Measurements from ENCODE around the gene MAGI1. TPM values are rescaled to one million over a fixed set of nuclear protein-coding genes. Genes with fewer than 3 reads are reported as not detected.

MAGI1 gene
- total RNA-seq, 1 experiment from 2014 or later, result 58.2 TPM

- no peaks in the 10 kb centered on the region for H3K9me3 Mint-ChIP-seq
- H3K4me3 Mint-ChIP-seq, result no peak overlapping the region
- no peak for TF ChIP-seq USF2 (CRISPR knock-in tag; IDR thresholded peaks at IDR 0.05)
- TF ChIP-seq, protein P1, sequence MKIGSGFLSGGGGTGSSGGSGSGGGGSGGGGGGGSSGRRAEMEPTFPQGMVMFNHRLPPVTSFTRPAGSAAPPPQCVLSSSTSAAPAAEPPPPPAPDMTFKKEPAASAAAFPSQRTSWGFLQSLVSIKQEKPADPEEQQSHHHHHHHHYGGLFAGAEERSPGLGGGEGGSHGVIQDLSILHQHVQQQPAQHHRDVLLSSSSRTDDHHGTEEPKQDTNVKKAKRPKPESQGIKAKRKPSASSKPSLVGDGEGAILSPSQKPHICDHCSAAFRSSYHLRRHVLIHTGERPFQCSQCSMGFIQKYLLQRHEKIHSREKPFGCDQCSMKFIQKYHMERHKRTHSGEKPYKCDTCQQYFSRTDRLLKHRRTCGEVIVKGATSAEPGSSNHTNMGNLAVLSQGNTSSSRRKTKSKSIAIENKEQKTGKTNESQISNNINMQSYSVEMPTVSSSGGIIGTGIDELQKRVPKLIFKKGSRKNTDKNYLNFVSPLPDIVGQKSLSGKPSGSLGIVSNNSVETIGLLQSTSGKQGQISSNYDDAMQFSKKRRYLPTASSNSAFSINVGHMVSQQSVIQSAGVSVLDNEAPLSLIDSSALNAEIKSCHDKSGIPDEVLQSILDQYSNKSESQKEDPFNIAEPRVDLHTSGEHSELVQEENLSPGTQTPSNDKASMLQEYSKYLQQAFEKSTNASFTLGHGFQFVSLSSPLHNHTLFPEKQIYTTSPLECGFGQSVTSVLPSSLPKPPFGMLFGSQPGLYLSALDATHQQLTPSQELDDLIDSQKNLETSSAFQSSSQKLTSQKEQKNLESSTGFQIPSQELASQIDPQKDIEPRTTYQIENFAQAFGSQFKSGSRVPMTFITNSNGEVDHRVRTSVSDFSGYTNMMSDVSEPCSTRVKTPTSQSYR (CRISPR knock-in tag; IDR thresholded peaks at IDR 0.05), result no peak
- no peak for TF ChIP-seq FOXK1 (CRISPR knock-in tag; IDR thresholded peaks at IDR 0.05)
- TF ChIP-seq, protein P2, sequence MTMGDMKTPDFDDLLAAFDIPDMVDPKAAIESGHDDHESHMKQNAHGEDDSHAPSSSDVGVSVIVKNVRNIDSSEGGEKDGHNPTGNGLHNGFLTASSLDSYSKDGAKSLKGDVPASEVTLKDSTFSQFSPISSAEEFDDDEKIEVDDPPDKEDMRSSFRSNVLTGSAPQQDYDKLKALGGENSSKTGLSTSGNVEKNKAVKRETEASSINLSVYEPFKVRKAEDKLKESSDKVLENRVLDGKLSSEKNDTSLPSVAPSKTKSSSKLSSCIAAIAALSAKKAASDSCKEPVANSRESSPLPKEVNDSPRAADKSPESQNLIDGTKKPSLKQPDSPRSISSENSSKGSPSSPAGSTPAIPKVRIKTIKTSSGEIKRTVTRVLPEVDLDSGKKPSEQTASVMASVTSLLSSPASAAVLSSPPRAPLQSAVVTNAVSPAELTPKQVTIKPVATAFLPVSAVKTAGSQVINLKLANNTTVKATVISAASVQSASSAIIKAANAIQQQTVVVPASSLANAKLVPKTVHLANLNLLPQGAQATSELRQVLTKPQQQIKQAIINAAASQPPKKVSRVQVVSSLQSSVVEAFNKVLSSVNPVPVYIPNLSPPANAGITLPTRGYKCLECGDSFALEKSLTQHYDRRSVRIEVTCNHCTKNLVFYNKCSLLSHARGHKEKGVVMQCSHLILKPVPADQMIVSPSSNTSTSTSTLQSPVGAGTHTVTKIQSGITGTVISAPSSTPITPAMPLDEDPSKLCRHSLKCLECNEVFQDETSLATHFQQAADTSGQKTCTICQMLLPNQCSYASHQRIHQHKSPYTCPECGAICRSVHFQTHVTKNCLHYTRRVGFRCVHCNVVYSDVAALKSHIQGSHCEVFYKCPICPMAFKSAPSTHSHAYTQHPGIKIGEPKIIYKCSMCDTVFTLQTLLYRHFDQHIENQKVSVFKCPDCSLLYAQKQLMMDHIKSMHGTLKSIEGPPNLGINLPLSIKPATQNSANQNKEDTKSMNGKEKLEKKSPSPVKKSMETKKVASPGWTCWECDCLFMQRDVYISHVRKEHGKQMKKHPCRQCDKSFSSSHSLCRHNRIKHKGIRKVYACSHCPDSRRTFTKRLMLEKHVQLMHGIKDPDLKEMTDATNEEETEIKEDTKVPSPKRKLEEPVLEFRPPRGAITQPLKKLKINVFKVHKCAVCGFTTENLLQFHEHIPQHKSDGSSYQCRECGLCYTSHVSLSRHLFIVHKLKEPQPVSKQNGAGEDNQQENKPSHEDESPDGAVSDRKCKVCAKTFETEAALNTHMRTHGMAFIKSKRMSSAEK (CRISPR knock-in tag; IDR thresholded peaks at IDR 0.05; ENCODE audit: borderline replicate concordance), result no peak
- TF ChIP-seq NR1H2 (CRISPR knock-in tag; IDR thresholded peaks at IDR 0.05), result no peak
- TF ChIP-seq, protein P3, sequence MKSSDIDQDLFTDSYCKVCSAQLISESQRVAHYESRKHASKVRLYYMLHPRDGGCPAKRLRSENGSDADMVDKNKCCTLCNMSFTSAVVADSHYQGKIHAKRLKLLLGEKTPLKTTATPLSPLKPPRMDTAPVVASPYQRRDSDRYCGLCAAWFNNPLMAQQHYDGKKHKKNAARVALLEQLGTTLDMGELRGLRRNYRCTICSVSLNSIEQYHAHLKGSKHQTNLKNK (CRISPR knock-in tag; IDR thresholded peaks at IDR 0.05), result no peak
- ATAC-seq (no peak), DNase-seq (ENCODE audit: low spot score) (no peak)
- CTCF ChIA-PET, result interaction anchor here (1.2 to 1.3 kb wide), 2 partner anchors 12 to 116 kb away, joined by 4 read pairs; no protein-coding TSS in a partner anchor
- POLR2A ChIA-PET, result no interaction called here
- H3K4me1 Mint-ChIP-seq, result peaks cover 58% of the 10 kb centered on the region
- no peak overlapping the region; the same call in 1 of the 2 replicates for H3K27ac Mint-ChIP-seq
- H3K36me3 Mint-ChIP-seq, result no peaks in the 10 kb centered on the region
- no peaks in the 10 kb centered on the region for H3K27me3 Mint-ChIP-seq (ENCODE audit: low read depth)
These were observed 456.6 kb downstream of the MAGI1 start for GRCh38 chr3:65582012-65582717.

DNA sequence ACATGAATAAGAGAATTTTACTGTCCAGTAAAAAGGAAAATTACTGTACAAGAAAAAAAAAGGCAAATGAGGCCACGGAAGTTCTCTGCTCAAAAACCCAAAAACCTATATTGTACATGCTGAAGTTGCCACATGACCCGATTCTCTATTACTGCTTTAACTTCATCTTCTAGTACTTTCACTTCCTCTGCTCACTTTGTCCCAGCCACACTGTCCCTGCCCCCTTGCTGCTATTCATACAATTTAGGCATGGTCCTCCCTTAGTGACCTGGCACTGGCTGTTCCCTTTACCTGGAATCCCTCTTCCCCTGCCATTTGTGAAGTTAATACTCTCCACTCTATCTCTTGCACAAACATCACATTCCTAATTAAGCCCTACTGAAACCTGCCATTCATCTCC, 457.4 kb downstream of the MAGI1 start:
- no peak for DNase-seq (ENCODE audit: low spot score)
- ChIA-PET CTCF (interaction anchor here (1.2 to 1.3 kb wide), 2 partner anchors 11 to 115 kb away, joined by 4 read pairs; no protein-coding TSS in a partner anchor), POLR2A (no interaction called here)
- Mint-ChIP-seq H3K4me3 (no peak overlapping the region), H3K27me3 (ENCODE audit: low read depth) (no peaks in the 10 kb centered on the region), H3K4me1 (peaks cover 55% of the 10 kb centered on the region), H3K9me3 (no peaks in the 10 kb centered on the region), H3K36me3 (no peaks in the 10 kb centered on the region), H3K27ac (no peak overlapping the region)
- ATAC-seq, result no peak
- TF ChIP-seq ZNF232 (CRISPR knock-in tag; IDR thresholded peaks at IDR 0.05) (no peak), TP53 (CRISPR knock-in tag; IDR thresholded peaks at IDR 0.05) (no peak)

GRCh38 chr3:65578861-65579260, 459.9 kb downstream of the MAGI1 start:
- H3K9me3 Mint-ChIP-seq, result peaks cover 6% of the 10 kb centered on the region
- peaks cover 45% of the 10 kb centered on the region for H3K4me1 Mint-ChIP-seq
- no peak overlapping the region for H3K4me3 Mint-ChIP-seq
- DNase-seq (ENCODE audit: low spot score) (no peak), ATAC-seq (no peak)
- POLR2A ChIA-PET, result interaction anchor here (1.3 kb wide), 1 partner anchor 18 kb away, joined by 3 read pairs; no protein-coding TSS in a partner anchor
- H3K36me3 Mint-ChIP-seq, result peaks cover 3% of the 10 kb centered on the region; the same call in 1 of the 2 replicates
- CTCF ChIA-PET, result interaction anchor here (0.7 to 1.8 kb wide), 4 partner anchors 9 to 172 kb away, joined by 3 to 6 read pairs (median 4); no protein-coding TSS in a partner anchor
- no peak overlapping the region for H3K27ac Mint-ChIP-seq
- no peaks in the 10 kb centered on the region for H3K27me3 Mint-ChIP-seq (ENCODE audit: low read depth)
- TF ChIP-seq, protein P4, sequence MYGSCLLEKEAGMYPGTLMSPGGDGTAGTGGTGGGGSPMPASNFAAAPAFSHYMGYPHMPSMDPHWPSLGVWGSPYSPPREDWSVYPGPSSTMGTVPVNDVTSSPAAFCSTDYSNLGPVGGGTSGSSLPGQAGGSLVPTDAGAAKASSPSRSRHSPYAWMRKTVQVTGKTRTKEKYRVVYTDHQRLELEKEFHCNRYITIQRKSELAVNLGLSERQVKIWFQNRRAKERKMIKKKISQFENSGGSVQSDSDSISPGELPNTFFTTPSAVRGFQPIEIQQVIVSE (CRISPR knock-in tag; IDR thresholded peaks at IDR 0.05; ENCODE audit: borderline replicate concordance), result no peak
- TF ChIP-seq GTF2I (CRISPR knock-in tag; conservative IDR thresholded peaks at IDR 0.05) (no peak), RORB (CRISPR knock-in tag; IDR thresholded peaks at IDR 0.05) (no peak), EMX1 (CRISPR knock-in tag; IDR thresholded peaks at IDR 0.05) (no peak), FOXK1 (CRISPR knock-in tag; IDR thresholded peaks at IDR 0.05) (no peak)
- TF ChIP-seq, protein P5, sequence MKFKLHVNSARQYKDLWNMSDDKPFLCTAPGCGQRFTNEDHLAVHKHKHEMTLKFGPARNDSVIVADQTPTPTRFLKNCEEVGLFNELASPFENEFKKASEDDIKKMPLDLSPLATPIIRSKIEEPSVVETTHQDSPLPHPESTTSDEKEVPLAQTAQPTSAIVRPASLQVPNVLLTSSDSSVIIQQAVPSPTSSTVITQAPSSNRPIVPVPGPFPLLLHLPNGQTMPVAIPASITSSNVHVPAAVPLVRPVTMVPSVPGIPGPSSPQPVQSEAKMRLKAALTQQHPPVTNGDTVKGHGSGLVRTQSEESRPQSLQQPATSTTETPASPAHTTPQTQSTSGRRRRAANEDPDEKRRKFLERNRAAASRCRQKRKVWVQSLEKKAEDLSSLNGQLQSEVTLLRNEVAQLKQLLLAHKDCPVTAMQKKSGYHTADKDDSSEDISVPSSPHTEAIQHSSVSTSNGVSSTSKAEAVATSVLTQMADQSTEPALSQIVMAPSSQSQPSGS (CRISPR knock-in tag; IDR thresholded peaks at IDR 0.05; ENCODE audit: borderline replicate concordance, low read depth), result no peak
- TF ChIP-seq, protein P6, sequence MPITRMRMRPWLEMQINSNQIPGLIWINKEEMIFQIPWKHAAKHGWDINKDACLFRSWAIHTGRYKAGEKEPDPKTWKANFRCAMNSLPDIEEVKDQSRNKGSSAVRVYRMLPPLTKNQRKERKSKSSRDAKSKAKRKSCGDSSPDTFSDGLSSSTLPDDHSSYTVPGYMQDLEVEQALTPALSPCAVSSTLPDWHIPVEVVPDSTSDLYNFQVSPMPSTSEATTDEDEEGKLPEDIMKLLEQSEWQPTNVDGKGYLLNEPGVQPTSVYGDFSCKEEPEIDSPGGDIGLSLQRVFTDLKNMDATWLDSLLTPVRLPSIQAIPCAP (CRISPR knock-in tag; IDR thresholded peaks at IDR 0.05), result no peak
- TF ChIP-seq, protein P7, sequence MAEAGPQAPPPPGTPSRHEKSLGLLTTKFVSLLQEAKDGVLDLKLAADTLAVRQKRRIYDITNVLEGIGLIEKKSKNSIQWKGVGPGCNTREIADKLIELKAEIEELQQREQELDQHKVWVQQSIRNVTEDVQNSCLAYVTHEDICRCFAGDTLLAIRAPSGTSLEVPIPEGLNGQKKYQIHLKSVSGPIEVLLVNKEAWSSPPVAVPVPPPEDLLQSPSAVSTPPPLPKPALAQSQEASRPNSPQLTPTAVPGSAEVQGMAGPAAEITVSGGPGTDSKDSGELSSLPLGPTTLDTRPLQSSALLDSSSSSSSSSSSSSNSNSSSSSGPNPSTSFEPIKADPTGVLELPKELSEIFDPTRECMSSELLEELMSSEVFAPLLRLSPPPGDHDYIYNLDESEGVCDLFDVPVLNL (CRISPR knock-in tag; IDR thresholded peaks at IDR 0.05; ENCODE audit: borderline replicate concordance, low read depth), result no peak

Measured in WTC11 (cell line).